NOMO-1 treated with dmso at 0.1 percent for 144 hours (cell line): ENCODE measurements around the gene CBX1.

Source experiments
- DNase-seq: peaks from one replicate; lab custom pipeline; 2025; ENCODE audit not compliant: unreplicated experiment; lab: John Stamatoyannopoulos, UW

The CBX1 gene

DNA sequence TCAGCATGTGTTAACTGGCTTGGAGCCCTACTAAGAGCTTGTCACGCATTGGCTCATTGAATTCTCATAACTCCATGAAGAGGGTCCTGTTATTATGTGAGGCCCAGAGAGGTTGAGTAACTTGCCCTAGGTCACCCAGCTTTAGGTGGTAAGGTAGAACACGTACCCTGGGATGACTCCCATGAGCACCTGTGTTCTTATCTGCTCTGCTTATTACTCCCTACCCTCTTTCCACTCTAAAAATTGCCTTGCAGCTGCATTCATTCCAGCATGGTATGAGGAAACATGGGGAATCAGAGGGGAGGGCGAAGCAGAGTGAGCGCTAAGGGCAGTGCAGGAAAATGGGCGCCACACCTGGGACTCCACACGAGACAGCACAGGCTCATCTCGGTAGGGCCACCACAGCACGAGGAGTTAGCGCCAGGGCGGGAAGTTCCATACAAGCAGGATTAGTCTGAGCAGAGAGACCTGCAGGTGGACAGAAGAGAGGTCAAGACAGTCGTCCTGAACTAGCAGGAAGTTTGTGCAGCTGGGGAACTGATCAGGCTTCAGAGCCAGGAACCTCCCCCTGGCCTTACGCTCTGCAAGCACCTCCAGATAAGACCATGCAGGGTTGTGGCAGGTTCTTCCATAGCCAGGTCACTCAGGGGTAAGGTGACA, 73.8 kb downstream of the CBX1 start:
- no peak for DNase-seq

DNA sequence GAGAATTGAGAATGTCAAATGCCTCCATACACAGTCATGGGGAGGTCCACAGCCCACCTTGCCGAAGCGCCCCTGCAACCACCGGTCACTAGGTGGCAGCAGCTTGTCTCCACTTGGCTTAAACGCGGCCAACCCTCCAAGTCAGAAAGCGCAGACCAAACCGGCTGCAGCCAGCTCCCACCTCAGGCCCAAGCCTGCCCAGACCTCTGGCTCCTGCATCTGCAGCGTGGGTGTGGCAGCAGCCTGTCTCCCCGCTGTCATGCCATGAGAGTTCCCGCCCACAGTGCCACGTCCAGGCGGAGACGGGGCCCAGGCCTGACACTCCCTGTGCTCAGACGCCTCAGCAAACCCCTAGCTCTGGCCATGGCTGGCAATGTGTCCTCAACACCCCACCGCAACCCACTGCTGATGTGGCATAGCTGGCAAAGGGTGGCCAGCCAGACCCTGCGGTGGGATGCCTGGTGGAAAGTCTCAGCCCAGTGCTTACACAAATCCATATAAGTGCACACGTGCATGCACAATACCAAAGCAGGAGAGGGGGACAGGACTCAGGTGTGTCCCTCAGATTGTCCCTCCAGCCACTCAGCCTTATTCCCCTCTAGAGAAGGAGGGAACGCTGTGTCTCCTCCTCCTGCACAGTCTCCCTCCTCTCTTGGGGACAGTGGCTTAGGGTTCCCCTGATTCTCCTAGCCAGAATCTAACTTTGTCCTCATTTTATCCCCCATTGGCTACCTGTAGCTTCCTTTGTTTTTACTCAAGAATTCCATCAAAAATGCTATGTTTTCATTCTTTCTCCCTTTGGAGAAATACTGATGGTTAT, 74.6 kb downstream of the CBX1 start:
- peak; percentile 85 for DNase-seq

DNA sequence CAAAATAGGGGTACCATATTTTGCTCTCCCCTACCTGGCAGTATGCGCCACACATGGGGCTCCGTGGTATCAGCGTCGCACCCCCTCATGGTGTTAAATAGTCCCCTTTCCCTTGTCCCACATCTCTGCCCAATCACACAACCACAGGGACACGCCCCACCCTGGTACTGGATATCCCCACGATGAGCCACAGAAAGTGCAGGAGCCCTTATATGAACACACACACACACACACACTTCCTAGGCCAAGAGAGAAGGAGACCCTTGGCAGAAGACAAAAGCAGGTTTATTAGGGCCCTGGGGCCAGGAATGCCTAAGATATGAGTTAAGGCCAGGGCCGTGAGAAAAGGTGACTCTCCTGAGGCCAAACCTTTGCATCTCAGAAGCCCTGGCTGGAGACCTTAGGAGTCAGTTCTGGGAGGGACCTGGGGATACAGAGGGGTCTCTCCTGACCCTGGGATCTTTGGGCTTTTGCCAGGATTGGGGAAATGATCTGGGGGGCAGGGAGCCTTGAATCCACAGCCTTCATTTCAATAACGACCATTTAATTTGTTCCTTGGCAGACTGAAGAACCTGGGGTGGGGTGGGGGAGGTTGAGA, 75.3 kb downstream of the CBX1 start:
- no peak for DNase-seq

DNA sequence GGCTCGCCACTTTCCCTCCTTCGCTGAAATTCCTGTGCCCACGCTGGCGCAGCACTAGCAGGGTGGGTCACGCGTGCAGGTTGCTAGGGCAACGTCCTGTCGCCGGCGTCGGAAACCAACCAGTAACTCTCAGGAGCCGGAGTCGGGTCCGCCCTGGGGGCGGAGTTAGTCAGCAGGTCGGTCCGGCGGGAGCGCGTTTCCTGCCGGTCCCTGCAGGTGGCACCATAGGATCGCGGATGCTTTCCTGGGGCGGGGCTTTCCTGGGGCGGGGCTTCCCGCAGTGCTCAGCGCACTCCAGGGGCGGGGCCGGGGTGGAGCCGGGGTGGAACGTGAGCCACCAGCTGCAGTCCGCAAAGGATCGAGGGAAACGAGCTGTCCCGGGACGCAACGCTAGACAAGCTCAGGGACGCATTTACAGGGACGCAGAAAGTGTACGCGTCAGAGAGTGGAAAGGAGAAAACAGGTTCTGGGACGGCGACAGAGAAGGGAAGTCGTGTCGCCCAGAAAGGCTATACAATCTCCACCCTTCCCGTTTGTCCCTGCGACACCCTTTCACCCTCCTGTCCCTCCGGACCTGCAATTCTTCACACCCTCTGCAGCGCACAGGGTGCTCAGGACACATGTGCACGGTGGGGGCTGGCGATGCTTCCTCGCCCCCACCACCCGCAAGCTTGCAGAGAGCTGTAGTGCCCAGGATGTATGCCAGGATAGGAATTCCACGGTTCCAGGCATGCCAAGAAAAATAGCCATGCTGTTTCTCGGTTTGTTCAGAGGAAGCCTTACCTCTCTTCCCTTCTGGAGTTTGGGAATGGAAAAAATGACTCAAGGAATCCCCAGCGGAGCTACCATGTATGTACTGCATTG, 76.0 kb downstream of the CBX1 start:
- DNase-seq, result peak; percentile 94

DNA sequence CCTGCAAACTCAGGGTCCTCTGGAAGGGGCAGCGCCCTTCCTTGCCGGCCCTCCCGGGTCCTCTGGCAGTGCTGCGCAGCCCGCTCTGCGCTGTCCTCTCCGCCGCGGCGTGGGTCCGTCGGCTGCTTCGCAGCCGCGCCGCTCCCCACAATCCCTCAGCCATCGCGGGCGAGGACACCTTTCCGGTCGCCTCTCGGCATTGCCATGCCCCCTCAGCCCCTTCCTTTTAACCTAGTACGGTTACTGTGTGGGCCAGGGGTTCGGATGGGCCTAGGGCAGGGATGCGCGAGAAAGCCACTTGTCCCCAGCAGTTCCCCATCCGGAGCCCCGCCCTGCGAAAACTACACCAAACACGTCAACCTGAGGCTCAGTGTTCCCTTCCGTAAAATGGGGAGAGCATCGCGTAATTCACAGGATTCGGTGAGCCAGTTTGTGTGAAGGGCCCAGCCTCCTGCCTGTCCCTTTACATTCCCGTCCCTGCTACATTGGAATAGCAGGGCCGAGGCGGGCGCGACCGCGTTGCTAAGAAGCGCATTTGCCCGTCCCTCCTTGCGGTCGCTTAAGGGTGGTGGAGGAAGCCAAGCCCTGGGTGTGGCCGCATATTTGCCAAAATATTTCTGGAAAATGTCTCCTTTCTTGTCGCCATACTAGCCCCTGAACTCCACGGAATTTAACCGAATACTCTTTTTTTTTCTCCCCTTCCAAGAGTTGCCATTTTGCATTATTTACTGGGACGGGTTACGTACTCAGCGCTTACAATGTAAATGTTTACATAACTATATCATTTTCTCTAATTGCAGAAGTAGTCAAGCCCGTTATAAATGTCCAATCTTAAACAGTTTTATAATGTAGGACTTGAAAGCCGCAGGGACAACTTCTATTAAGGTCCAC, 76.9 kb downstream of the CBX1 start:
- peak; percentile 14 for DNase-seq

DNA sequence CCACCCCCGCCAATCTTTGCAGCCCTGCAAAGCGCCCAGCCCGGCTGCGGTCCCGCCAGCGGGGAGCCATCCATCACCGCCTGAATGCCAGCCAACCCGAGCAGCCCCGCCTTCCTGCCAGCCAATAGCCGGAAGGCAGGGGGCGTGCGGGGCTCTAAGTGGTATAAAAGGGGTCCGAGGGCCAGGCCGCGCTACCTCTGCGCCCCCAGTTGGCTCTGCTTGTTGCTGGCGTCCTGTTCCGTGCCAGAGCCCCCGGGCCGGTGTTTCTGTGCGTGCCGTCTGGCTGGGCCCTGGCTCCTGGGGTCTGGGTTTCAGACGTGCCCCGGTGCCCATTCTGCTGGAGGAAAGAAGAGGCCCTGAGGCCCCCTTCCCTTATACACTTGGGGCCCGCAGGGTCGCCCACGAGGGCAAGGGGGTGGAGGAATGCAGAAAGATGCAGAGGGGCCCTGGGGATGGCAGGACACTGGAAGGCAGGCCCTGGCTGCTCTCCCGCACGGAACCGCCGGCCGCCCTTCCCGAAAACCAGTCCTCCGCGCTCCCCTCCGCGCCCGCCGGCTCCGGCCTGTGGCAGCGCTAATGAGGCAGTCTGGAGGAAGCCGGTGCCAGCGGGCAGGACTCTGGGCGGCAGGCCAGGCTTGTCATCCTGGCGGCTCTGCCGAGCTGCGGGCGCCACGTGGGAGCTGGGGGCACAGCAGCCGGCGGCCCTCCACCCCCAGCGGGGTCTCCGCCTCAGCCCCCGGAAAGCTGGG, 77.7 kb downstream of the CBX1 start:
- DNase-seq, result peak; percentile 59

DNA sequence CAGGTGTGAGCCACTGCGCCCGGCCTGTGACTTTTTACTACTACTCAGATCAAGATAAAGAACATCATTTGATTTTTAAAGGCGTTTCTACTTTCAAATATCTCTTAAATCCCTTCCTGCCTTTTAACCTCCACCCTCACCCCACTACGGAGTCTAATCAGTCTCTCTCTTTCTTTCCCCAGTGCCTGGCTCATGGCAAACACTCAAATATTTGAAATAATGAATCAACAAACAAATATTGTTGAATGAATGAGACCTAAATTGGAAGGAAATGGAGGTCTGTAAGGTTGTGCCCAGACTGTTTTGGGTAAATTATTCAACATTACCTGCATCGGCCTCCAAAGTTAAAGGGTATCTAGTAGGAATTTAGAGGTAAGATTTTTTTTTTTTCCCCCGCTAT, 78.4 kb downstream of the CBX1 start:
- no peak for DNase-seq

DNA sequence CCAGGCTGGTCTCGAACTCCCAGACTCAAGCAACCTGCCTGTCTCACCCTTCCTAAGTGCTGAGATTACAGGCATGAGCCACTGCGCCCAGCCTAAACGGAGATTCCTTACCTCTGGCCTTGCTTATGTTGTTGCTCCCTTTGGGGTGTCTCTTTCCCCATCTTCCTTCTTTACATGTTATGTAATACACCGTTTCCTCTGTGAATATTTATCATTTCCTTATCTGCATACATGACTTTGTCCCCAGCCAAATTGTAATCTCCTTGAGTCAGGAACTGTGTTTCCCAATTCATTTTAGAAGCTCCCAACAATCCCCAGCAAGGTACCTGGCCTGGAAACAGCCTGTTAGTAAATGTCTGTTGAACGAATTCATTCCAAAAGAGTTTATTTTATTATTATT, 79.3 kb downstream of the CBX1 start:
- DNase-seq, result no peak
